HG02870 (cell line): ENCODE measurements around the gene HNF1B.
"Not testable (repeated sequence)": the region's sequence is repeated elsewhere in the genome, so short reads cannot be mapped to it uniquely, and the experiment has no call there.

Experiments used
- ATAC-seq: cut with Tn5 transposase; IDR thresholded peaks from one replicate; pipeline ENCODE4 v1.9.1; 2021; ENCODE audit warnings: mild to moderate bottlenecking, moderate library complexity; ENCODE audit not compliant: unreplicated experiment

Gene HNF1B

GRCh38 chr17:37708008-37708615, 36.7 kb downstream of the HNF1B start:
- no peak for ATAC-seq

GRCh38 chr17:37706446-37706845, 38.4 kb downstream of the HNF1B start:
- ATAC-seq = no peak

GRCh38 chr17:37702598-37702997, 42.3 kb downstream of the HNF1B start:
- ATAC-seq = no peak

GRCh38 chr17:37701496-37701898, 43.4 kb downstream of the HNF1B start:
- no peak for ATAC-seq

- no peak for ATAC-seq
Measured at GRCh38 chr17:37700881-37701280, 44.0 kb downstream of the HNF1B start.

- ATAC-seq = no peak
Measured at GRCh38 chr17:37699285-37699973, 45.4 kb downstream of the HNF1B start.

- no peak for ATAC-seq
Measured at GRCh38 chr17:37698911-37699255, 46.0 kb downstream of the HNF1B start.

- no peak for ATAC-seq
Measured at GRCh38 chr17:37698132-37698910, 46.5 kb downstream of the HNF1B start.

GRCh38 chr17:37697381-37697780, 47.5 kb downstream of the HNF1B start:
- ATAC-seq = no peak

GRCh38 chr17:37696366-37696765, 48.5 kb downstream of the HNF1B start:
- ATAC-seq = no peak

- ATAC-seq = no peak
Measured at GRCh38 chr17:37695726-37696125, 49.1 kb downstream of the HNF1B start.

- ATAC-seq = no peak
Measured at GRCh38 chr17:37694734-37695133, 50.1 kb downstream of the HNF1B start.

- ATAC-seq = no peak
Measured at GRCh38 chr17:37693328-37693727, 51.5 kb downstream of the HNF1B start.

GRCh38 chr17:37691807-37692206, 53.1 kb downstream of the HNF1B start:
- ATAC-seq = no peak

- ATAC-seq = no peak
Measured at GRCh38 chr17:37689317-37689716, 55.5 kb downstream of the HNF1B start.

GRCh38 chr17:37683454-37683984, 61.3 kb downstream of the HNF1B start:
- ATAC-seq = no peak

- no peak for ATAC-seq
Measured at GRCh38 chr17:37682007-37682406, 62.9 kb downstream of the HNF1B start.

GRCh38 chr17:37679995-37680394, 64.9 kb downstream of the HNF1B start:
- ATAC-seq = not testable (repeated sequence)

GRCh38 chr17:37678036-37678435, 66.8 kb downstream of the HNF1B start:
- no peak for ATAC-seq

GRCh38 chr17:37677021-37677420, 67.8 kb downstream of the HNF1B start:
- ATAC-seq = no peak

- ATAC-seq = no peak
Measured at GRCh38 chr17:37676115-37676925, 68.5 kb downstream of the HNF1B start.
